Colonic mucosa (tissue), 4 donors: ENCODE results near the gene ZC3HAV1. TPM values are rescaled to one million over a fixed set of nuclear protein-coding genes. Genes with fewer than 3 reads are reported as not detected.
A peak's percentile ranks its signal among the peaks of the same experiment; 100 is the strongest.
"Not testable (repeated sequence)": the region's sequence is repeated elsewhere in the genome, so short reads cannot be mapped to it uniquely, and the experiment has no call there.

ENCODE experiments used
- DNase-seq: peaks from one replicate; pipeline ENCODE4 v3.0.0-alpha.2; 2020
- H3K27ac ChIP-seq: fragments of 200-600 bp; one replicate; pipeline ENCODE4 v1.8.0; 2021
- H3K27me3 ChIP-seq: fragments of 200-600 bp; one replicate; pipeline ENCODE4 v1.8.0; 2021
- H3K36me3 ChIP-seq: fragments of 200-600 bp; one replicate; pipeline ENCODE4 v1.8.0; 2021
- H3K4me1 ChIP-seq: fragments of 200-600 bp; one replicate; pipeline ENCODE4 v1.8.0; 2021; ENCODE audit warnings: mild to moderate bottlenecking
- H3K4me3 ChIP-seq: fragments of 200-600 bp; one replicate; pipeline ENCODE4 v1.8.0; 2021
- H3K9ac ChIP-seq, 2 donors: one replicate each; pipeline ENCODE4 v1.7.0; 2013; ENCODE audit warnings: control low read depth in 2 of 2, low read depth in 2 of 2, low read length in 2 of 2
- H3K9me3 ChIP-seq: fragments of 200-600 bp; one replicate; pipeline ENCODE4 v1.8.0; 2021
- intact Hi-C: fragments of 100-400 bp; cut with DNase I; formaldehyde crosslinking; loops from one replicate; pipeline ENCODE4 v1.14.1; 2022
- total RNA-seq, 2 donors: library from RNA; stranded (reverse); fragmentation: NEBNext Ultra II Directional in 1 of 2; extraction: Animal tissue kit (Norgen Biotek cat#: 25700) in 1 of 2; gene quantifications; one replicate each; pipeline ENCODE4 v1.2.1, GENCODE V29; 2021
- TF ChIP-seq, protein P1 (sequence below): fragments of 200-600 bp; IDR thresholded peaks from one replicate; pipeline ENCODE4 v1.8.0; 2022; ENCODE audit warnings: antibody characterized with exemption, mild to moderate bottlenecking
- donor health status: healthy.
- donor health status: DM: no; HTN: no; CAD: no.
- donor health status: DM: no; HTN: no; CAD: no.

The ZC3HAV1 gene
- total RNA-seq, 2 donors from 2014 or later: 29.0 to 33.8 TPM

DNA sequence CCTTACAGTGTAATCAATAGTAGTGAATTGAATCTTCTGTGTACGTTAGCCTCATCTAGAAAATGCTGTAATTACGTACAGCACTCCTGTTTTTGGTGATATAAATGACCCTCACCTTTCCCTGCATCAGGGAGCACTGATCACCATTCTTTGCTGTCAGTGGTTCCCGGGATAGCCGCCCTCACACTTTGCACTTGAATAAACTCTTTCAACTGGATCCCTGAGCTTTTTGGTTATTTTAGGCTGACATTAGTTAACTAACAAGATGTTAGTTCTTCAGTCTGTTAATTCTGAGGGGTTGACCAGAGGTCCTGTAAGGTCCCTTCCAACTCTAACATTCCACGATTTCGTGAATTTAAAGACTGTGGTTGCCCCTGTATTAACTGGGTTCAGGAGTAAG, 23.4 kb upstream of the ZC3HAV1 start:
- Histone ChIP-seq H3K4me1 (no peaks in the 10 kb centered on the region), H3K4me3 (peak overlapping the region; percentile 50), H3K27me3 (no peaks in the 10 kb centered on the region), H3K9ac (peak overlapping the region in 1 of 2 donors; percentile 85), H3K27ac (peak overlapping the region; percentile 15), H3K36me3 (no peaks in the 10 kb centered on the region), H3K9me3 (no peaks in the 10 kb centered on the region)
- TF ChIP-seq, protein P1, sequence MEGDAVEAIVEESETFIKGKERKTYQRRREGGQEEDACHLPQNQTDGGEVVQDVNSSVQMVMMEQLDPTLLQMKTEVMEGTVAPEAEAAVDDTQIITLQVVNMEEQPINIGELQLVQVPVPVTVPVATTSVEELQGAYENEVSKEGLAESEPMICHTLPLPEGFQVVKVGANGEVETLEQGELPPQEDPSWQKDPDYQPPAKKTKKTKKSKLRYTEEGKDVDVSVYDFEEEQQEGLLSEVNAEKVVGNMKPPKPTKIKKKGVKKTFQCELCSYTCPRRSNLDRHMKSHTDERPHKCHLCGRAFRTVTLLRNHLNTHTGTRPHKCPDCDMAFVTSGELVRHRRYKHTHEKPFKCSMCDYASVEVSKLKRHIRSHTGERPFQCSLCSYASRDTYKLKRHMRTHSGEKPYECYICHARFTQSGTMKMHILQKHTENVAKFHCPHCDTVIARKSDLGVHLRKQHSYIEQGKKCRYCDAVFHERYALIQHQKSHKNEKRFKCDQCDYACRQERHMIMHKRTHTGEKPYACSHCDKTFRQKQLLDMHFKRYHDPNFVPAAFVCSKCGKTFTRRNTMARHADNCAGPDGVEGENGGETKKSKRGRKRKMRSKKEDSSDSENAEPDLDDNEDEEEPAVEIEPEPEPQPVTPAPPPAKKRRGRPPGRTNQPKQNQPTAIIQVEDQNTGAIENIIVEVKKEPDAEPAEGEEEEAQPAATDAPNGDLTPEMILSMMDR: no peak
- intact Hi-C loops: no loop called here
- DNase-seq: no peak

DNA sequence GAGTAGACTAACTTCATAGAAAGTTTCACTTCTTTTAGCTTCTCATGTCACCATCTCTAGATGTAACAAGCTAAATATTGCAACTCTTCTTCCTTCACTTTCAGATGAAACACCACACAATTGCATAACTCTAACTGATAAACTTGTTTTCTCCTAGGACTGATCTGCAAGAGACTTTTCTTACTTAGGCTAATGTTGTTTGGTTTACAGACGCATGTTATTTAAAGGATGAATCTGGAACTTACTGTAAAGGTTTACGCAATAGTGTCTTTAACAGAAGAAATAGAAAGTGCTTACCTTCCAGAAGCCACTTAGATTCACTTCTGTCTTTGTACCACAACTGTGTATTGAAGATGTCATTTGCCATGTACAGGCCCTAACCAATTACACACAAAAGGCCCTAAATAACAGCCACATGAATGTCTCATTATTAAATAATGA, 22.1 kb upstream of the ZC3HAV1 start:
- TF ChIP-seq, protein P1: no peak
- intact Hi-C loops: no loop called here
- no peaks in the 10 kb centered on the region for H3K9me3 ChIP-seq

DNA sequence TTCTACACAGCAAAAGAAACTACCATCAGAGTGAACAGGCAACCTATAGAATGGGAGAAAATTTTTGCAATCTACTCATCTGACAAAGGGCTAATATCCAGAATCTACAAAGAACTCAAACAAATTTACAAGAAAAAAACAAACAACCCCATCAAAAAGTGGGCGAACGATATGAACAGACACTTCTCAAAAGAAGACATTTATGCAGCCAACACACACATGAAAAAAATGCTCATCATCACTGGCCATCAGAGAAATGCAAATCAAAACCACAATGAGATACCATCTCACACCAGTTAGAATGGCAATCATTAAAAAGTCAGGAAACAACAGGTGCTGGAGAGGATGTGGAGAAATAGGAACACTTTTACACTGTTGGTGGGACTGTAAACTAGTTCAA, 20.3 kb upstream of the ZC3HAV1 start:
- H3K27ac ChIP-seq, H3K9me3 ChIP-seq, H3K4me3 ChIP-seq, H3K36me3 ChIP-seq, H3K4me1 ChIP-seq, H3K27me3 ChIP-seq, H3K9ac ChIP-seq, DNase-seq, intact Hi-C loops: not testable (repeated sequence)

More for the DNA sequence above, 22.1 kb upstream of the ZC3HAV1 start:
- no peaks in the 10 kb centered on the region for H3K4me1 ChIP-seq
- no peak overlapping the region for H3K4me3 ChIP-seq
- no peak overlapping the region for H3K9ac ChIP-seq
- H3K27me3 ChIP-seq: no peaks in the 10 kb centered on the region
- H3K36me3 ChIP-seq: no peaks in the 10 kb centered on the region
- no peak overlapping the region for H3K27ac ChIP-seq
- no peak for DNase-seq

DNA sequence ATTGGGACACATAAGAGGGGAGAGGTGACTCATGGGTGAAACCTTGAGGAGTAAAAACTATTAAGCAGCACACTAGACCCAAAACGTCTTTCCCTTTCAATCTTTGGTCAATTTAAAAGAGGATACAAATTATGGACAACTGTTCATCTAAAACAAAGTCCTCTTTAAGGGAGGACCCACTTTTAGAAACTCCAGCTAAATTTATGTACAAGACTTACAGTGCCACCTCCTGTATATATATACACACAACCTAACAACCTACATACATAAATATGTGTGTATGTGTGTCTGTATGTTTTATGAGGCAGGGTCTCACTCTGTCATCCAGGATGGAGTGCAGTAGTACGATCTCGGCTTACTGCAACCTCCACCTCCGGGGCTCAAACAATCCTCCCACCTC, 18.1 kb upstream of the ZC3HAV1 start:
- no peaks in the 10 kb centered on the region for H3K27me3 ChIP-seq
- intact Hi-C loops: no loop called here
- DNase-seq: no peak

DNA sequence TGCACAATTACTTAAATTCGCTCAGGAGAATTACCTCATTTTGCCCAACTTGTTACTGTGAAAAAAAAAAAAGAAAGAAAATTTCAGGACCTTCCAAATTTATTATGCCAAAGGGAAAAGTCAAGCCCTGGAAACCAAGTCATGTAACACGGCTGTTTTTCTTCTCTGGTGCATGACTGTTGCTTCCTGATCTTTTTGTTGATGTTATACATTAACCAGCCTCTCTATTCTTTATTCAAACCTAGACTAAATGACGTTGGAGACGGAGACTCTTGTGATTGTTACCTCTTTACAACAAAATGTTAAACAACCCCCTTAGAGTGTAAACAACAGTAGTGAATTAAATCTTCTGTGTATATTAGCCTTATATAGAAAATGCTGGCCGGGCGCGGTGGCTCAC, 16.1 kb upstream of the ZC3HAV1 start:
- Histone ChIP-seq H3K9me3 (no peaks in the 10 kb centered on the region), H3K4me1 (no peaks in the 10 kb centered on the region), H3K4me3 (no peak overlapping the region), H3K27me3 (no peaks in the 10 kb centered on the region), H3K36me3 (no peaks in the 10 kb centered on the region), H3K27ac (no peak overlapping the region), H3K9ac (no peak overlapping the region)
- DNase-seq: no peak
- intact Hi-C loops: no loop called here
- TF ChIP-seq, protein P1: no peak

More for the DNA sequence above, 18.1 kb upstream of the ZC3HAV1 start:
- no peaks in the 10 kb centered on the region for H3K9me3 ChIP-seq
- H3K27ac ChIP-seq: no peak overlapping the region
- no peak overlapping the region for H3K4me3 ChIP-seq
- no peak overlapping the region for H3K9ac ChIP-seq
- no peaks in the 10 kb centered on the region for H3K4me1 ChIP-seq
- no peaks in the 10 kb centered on the region for H3K36me3 ChIP-seq
- TF ChIP-seq, protein P1: no peak

DNA sequence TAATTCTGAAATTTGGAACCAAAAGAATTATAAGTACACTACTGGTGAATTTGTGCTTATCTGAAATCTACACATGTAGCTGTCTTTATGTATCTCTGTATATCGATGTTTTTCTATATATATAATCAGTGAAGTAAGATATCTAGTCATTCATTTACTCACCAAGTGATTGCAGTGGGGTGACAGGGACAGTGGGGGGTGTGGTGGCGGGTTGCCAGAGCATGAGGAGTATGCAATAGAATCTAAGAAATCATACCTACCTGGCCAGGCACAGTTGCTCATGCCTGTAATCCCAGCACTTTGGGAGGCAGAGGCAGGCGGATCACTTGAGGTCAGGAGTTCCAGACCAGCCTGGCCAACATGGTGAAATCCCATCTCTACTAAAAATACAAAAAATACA, 15.5 kb upstream of the ZC3HAV1 start:
- H3K4me3 ChIP-seq, H3K27ac ChIP-seq, H3K27me3 ChIP-seq, H3K9me3 ChIP-seq, H3K9ac ChIP-seq, intact Hi-C loops, H3K36me3 ChIP-seq, H3K4me1 ChIP-seq, DNase-seq: not testable (repeated sequence)
